Peyer's patch (tissue), 4 donors: Measurements from ENCODE around the gene CNPY4. TPM values are rescaled to one million over a fixed set of nuclear protein-coding genes. Genes with fewer than 3 reads are reported as not detected.

Experiments
- DNase-seq, 3 donors: peaks; one replicate each; pipeline ENCODE4 v3.0.0-alpha.2; 2017 to 2019
- H3K27ac ChIP-seq, 4 donors: fragments of 200-600 bp; sonication (generic); one replicate each; pipeline ENCODE4 v1.5.1; 2016 to 2019
- H3K27me3 ChIP-seq, 2 donors: fragments of 200-600 bp; sonication (generic); one replicate each; pipeline ENCODE4 v1.5.1; 2019
- H3K36me3 ChIP-seq, 3 donors: fragments of 200-600 bp; sonication (generic); one replicate each; pipeline ENCODE4 v1.5.1; 2016 to 2019
- H3K4me1 ChIP-seq, 4 donors: fragments of 200-600 bp; sonication (generic); one replicate each; pipeline ENCODE4 v1.5.1; 2016 to 2019
- H3K4me3 ChIP-seq, 4 donors: fragments of 200-600 bp; sonication (generic); 1 replicate in 3 of 4; 2 replicates in 1 of 4; pipeline ENCODE4 v1.5.1; 2016 to 2019; ENCODE audit warnings: mild to moderate bottlenecking in 1 of 4
- H3K9me3 ChIP-seq, 4 donors: fragments of 200-600 bp; sonication (generic); one replicate each; pipeline ENCODE4 v1.5.1; 2016 to 2019; ENCODE audit warnings: mild to moderate bottlenecking in 1 of 4
- CTCF ChIP-seq, 6 experiments: fragments of 450-650 bp in 4 of 6; fragments of 200-600 bp in 2 of 6; sonication (generic) in 1 of 6; IDR thresholded peaks; one replicate each; pipeline ENCODE4 v1.5.1; 2017 to 2019; ENCODE audit warnings: antibody characterized with exemption in 6 of 6, mild to moderate bottlenecking in 3 of 6, moderate library complexity in 1 of 6
- POLR2A ChIP-seq, 2 donors: fragments of 450-650 bp; IDR thresholded peaks; one replicate each; pipeline ENCODE4 v1.5.1; 2017; ENCODE audit warnings: antibody characterized with exemption in 2 of 2, mild to moderate bottlenecking in 2 of 2, moderate library complexity in 2 of 2
- total RNA-seq, 4 donors: library from RNA; depleted of rRNA; stranded (reverse); fragments of >200 nt; gene quantifications; one replicate each; pipeline ENCODE4 v1.1.0, GENCODE V29; 2016

Gene CNPY4
- total RNA-seq, 4 donors from 2014 or later, result 4.6 to 23.9 (median 6.3) TPM

DNA sequence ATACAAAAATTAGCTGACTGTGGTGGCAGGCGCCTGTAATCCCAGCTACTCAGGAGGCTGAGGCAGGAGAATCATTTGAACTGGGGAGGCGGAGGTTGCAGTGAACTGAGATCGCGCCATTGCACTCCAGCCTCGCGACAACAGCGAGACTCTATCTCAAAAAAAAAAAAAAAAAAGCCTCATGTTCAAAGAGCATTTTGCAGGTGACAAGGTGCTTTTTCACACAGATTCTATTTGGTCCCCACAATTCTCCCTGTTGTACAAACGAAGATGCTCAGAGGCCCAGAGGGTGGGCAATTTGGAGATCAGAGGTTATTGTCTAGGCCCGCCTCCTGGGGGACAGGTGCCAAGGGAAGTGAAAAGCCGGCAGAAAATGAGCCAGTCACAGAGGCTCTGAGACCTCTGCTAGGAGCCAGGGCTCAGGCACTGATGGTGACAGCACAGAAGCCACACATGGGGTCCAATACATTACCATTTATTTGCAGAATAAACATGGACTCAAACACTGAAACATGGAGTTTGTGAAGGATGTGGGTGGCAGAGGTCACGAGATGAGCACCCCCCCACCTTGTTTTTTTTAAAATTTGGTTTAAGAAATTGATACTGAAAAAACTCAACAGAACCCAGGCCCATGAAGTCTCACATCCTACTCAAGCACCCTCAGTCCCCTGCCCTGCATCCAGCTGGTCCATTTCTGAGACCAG is 49.9 kb downstream of the CNPY4 start:
- H3K9me3 ChIP-seq, result no peaks in the 10 kb centered on the region
- peaks cover 0 to 33% (median 22%) of the 10 kb centered on the region in 4 donors for H3K4me1 ChIP-seq
- H3K27me3 ChIP-seq, result no peaks in the 10 kb centered on the region
- H3K36me3 ChIP-seq, result no peaks in the 10 kb centered on the region
- peak in 1 of 3 donors; percentile 24 for DNase-seq
- TF ChIP-seq POLR2A (IDR thresholded peaks at IDR 0.05) (no peak), CTCF (IDR thresholded peaks at IDR 0.05) (no peak)
- no peak overlapping the region for H3K4me3 ChIP-seq
- peak overlapping the region in 1 of 4 donors; percentile 51 for H3K27ac ChIP-seq

GRCh38 chr7:100170101-100170897 is 50.9 kb downstream of the CNPY4 start:
- H3K36me3 ChIP-seq, result no peaks in the 10 kb centered on the region
- H3K4me3 ChIP-seq, result no peak overlapping the region
- no peak overlapping the region for H3K27ac ChIP-seq
- no peaks in the 10 kb centered on the region for H3K9me3 ChIP-seq
- no peak for TF ChIP-seq CTCF (IDR thresholded peaks at IDR 0.05)
- peak in 1 of 3 donors; percentile 35 for DNase-seq
- no peaks in the 10 kb centered on the region for H3K27me3 ChIP-seq
- H3K4me1 ChIP-seq, result peaks cover 0 to 33% (median 22%) of the 10 kb centered on the region in 4 donors

- Histone ChIP-seq H3K4me1 (peaks cover 0 to 33% (median 22%) of the 10 kb centered on the region in 4 donors), H3K4me3 (peak overlapping the region; percentile 25 to 59 (median 52)), H3K27ac (peak overlapping the region in 1 of 4 donors; percentile 33), H3K36me3 (no peaks in the 10 kb centered on the region), H3K27me3 (no peaks in the 10 kb centered on the region), H3K9me3 (no peaks in the 10 kb centered on the region)
- no peak for TF ChIP-seq CTCF (IDR thresholded peaks at IDR 0.05)
- TF ChIP-seq POLR2A (IDR thresholded peaks at IDR 0.05), result no peak
- peak in 1 of 3 donors; percentile 61 for DNase-seq
Measured at GRCh38 chr7:100171087-100171681, 51.8 kb downstream of the CNPY4 start.

GRCh38 chr7:100171840-100172239 is 52.4 kb downstream of the CNPY4 start:
- TF ChIP-seq CTCF (IDR thresholded peaks at IDR 0.05) (no peak), POLR2A (IDR thresholded peaks at IDR 0.05) (no peak)
- Histone ChIP-seq H3K4me3 (peak overlapping the region; percentile 25 to 59 (median 52)), H3K9me3 (no peaks in the 10 kb centered on the region), H3K27ac (peak overlapping the region in 1 of 4 donors; percentile 33), H3K27me3 (no peaks in the 10 kb centered on the region), H3K36me3 (no peaks in the 10 kb centered on the region), H3K4me1 (peaks cover 0 to 34% (median 24%) of the 10 kb centered on the region in 4 donors)
- DNase-seq, result no peak

- no peaks in the 10 kb centered on the region for H3K36me3 ChIP-seq
- H3K4me1 ChIP-seq, result peaks cover 0 to 27% (median 19%) of the 10 kb centered on the region in 4 donors
- H3K4me3 ChIP-seq, result no peak overlapping the region
- no peaks in the 10 kb centered on the region for H3K9me3 ChIP-seq
- no peaks in the 10 kb centered on the region for H3K27me3 ChIP-seq
- DNase-seq, result no peak
- TF ChIP-seq POLR2A (IDR thresholded peaks at IDR 0.05), result no peak
- no peak for TF ChIP-seq CTCF (IDR thresholded peaks at IDR 0.05)
- no peak overlapping the region for H3K27ac ChIP-seq
Measured at GRCh38 chr7:100173806-100174495, 54.5 kb downstream of the CNPY4 start.
